HG03039 (cell line): ENCODE results near the gene EME1.

Experiments
- ATAC-seq: cut with Tn5 transposase; IDR thresholded peaks from one replicate; pipeline ENCODE4 v1.9.1; 2021; ENCODE audit warnings: mild to moderate bottlenecking, moderate library complexity; ENCODE audit not compliant: unreplicated experiment

Gene EME1

GRCh38 chr17:50347894-50348291 is 25.1 kb upstream of the EME1 start:
- ATAC-seq = no peak

- ATAC-seq = no peak
These were observed 24.3 kb upstream of the EME1 start for GRCh38 chr17:50348522-50349242.

- no peak for ATAC-seq
These were observed 23.8 kb upstream of the EME1 start for GRCh38 chr17:50349243-50349600.

- no peak for ATAC-seq
These were observed 22.3 kb upstream of the EME1 start for GRCh38 chr17:50350733-50351132.

- ATAC-seq = no peak
These were observed 20.8 kb upstream of the EME1 start for GRCh38 chr17:50352072-50352692.

- no peak for ATAC-seq
These were observed 20.1 kb upstream of the EME1 start for GRCh38 chr17:50352693-50353599.

- no peak for ATAC-seq
These were observed 19.3 kb upstream of the EME1 start for GRCh38 chr17:50353600-50354195.

- no peak for ATAC-seq
These were observed 18.8 kb upstream of the EME1 start for GRCh38 chr17:50354198-50354597.

- ATAC-seq = no peak
These were observed 18.3 kb upstream of the EME1 start for GRCh38 chr17:50354776-50355175.

GRCh38 chr17:50355336-50355700 is 17.7 kb upstream of the EME1 start:
- no peak for ATAC-seq

- ATAC-seq = no peak
These were observed 17.2 kb upstream of the EME1 start for GRCh38 chr17:50355701-50356341.

GRCh38 chr17:50356418-50356817 is 16.6 kb upstream of the EME1 start:
- ATAC-seq = no peak

GRCh38 chr17:50356892-50357510 is 16.0 kb upstream of the EME1 start:
- no peak for ATAC-seq

GRCh38 chr17:50358177-50358576 is 14.9 kb upstream of the EME1 start:
- no peak for ATAC-seq

GRCh38 chr17:50359005-50359699 is 13.9 kb upstream of the EME1 start:
- no peak for ATAC-seq

GRCh38 chr17:50359998-50360461 is 13.0 kb upstream of the EME1 start:
- no peak for ATAC-seq

GRCh38 chr17:50360486-50361115 is 12.4 kb upstream of the EME1 start:
- ATAC-seq = no peak

GRCh38 chr17:50361561-50362480 is 11.2 kb upstream of the EME1 start:
- ATAC-seq = no peak
